Mesenchymal stem cell (in vitro differentiated cells and primary cell): ENCODE results near the gene PYGB.

Experiments used
- DNase-seq: peaks from one replicate; pipeline ENCODE4 v3.0.0-alpha.2; 2013
- H2AFZ ChIP-seq: one replicate; pipeline ENCODE4 v1.6.1; 2013; ENCODE audit warnings: low read depth, mild to moderate bottlenecking, control low read depth, inconsistent platforms, low read length, moderate library complexity
- H2AK5ac ChIP-seq: 2 replicates; pipeline ENCODE4 v1.6.1; 2013; ENCODE audit warnings: low read length, moderate library complexity, mild to moderate bottlenecking, inconsistent platforms; ENCODE audit not compliant: severe bottlenecking
- H2BK120ac ChIP-seq: one replicate; pipeline ENCODE4 v1.6.1; 2013; ENCODE audit warnings: low read depth, mild to moderate bottlenecking, inconsistent platforms, low read length, moderate library complexity
- H2BK12ac ChIP-seq, 2 experiments: one replicate each; pipeline ENCODE4 v1.6.1; 2013; ENCODE audit warnings: inconsistent platforms in 2 of 2, low read length in 2 of 2, mild to moderate bottlenecking in 2 of 2, moderate library complexity in 2 of 2, control low read depth in 1 of 2
- H2BK15ac ChIP-seq: one replicate; pipeline ENCODE4 v1.6.1; 2013; ENCODE audit warnings: mild to moderate bottlenecking, low read depth, inconsistent platforms; ENCODE audit not compliant: poor library complexity, severe bottlenecking
- H2BK5ac ChIP-seq: 2 replicates; pipeline ENCODE4 v1.6.1; 2013; ENCODE audit warnings: low read depth, mild to moderate bottlenecking, low read length, control low read depth, inconsistent platforms; ENCODE audit not compliant: poor library complexity, severe bottlenecking
- H3K14ac ChIP-seq, 2 experiments: one replicate each; pipeline ENCODE4 v1.6.1; 2013; ENCODE audit warnings: inconsistent platforms in 2 of 2, low read length in 2 of 2, control low read depth in 1 of 2, mild to moderate bottlenecking in 1 of 2, moderate library complexity in 1 of 2
- H3K18ac ChIP-seq, 2 experiments: one replicate each; pipeline ENCODE4 v1.6.1; 2013; ENCODE audit warnings: inconsistent platforms in 2 of 2, low read length in 2 of 2, control low read depth in 1 of 2, low read depth in 1 of 2, mild to moderate bottlenecking in 1 of 2
- H3K23ac ChIP-seq, 2 experiments: one replicate each; pipeline ENCODE4 v1.6.1; 2013; ENCODE audit warnings: inconsistent platforms in 2 of 2, low read length in 2 of 2, mild to moderate bottlenecking in 2 of 2, moderate library complexity in 2 of 2, control low read depth in 1 of 2
- H3K27ac ChIP-seq: 2 replicates; pipeline ENCODE4 v1.5.1; 2013; ENCODE audit warnings: mild to moderate bottlenecking, moderate library complexity, low read length, control low read depth, inconsistent platforms; ENCODE audit not compliant: poor library complexity, severe bottlenecking
- H3K27me3 ChIP-seq, 2 experiments: 2 replicates each; pipeline versions ENCODE4 v1.6.1 to v1.7.0; 2013; ENCODE audit warnings: low read length in 2 of 2, mild to moderate bottlenecking in 2 of 2, moderate library complexity in 2 of 2, control low read depth in 1 of 2, inconsistent platforms in 1 of 2; ENCODE audit not compliant: control insufficient read depth in 1 of 2, insufficient read depth in 1 of 2
- H3K36me3 ChIP-seq, 2 experiments: 2 replicates each; pipeline versions ENCODE4 v1.6.1 to v1.7.0; 2013; ENCODE audit warnings: low read length in 2 of 2, control low read depth in 1 of 2, inconsistent platforms in 1 of 2, low read depth in 1 of 2, mild to moderate bottlenecking in 1 of 2; ENCODE audit not compliant: insufficient read depth in 2 of 2, control insufficient read depth in 1 of 2
- H3K4ac ChIP-seq, 2 experiments: one replicate each; pipeline ENCODE4 v1.6.1; 2013; ENCODE audit warnings: inconsistent platforms in 2 of 2, low read length in 2 of 2, mild to moderate bottlenecking in 2 of 2, moderate library complexity in 2 of 2, control low read depth in 1 of 2, low read depth in 1 of 2
- H3K4me1 ChIP-seq: 2 replicates; pipeline ENCODE4 v1.6.1; 2013; ENCODE audit warnings: low read depth, low read length, control low read depth; ENCODE audit not compliant: control insufficient read depth, insufficient read depth
- H3K4me2 ChIP-seq: 2 replicates; pipeline ENCODE4 v1.6.1; 2013; ENCODE audit warnings: low read length, mild to moderate bottlenecking, inconsistent platforms; ENCODE audit not compliant: poor library complexity, severe bottlenecking
- H3K4me3 ChIP-seq, 2 experiments: 2 replicates each; pipeline versions ENCODE4 v1.5.1 to v1.7.0; 2013; ENCODE audit warnings: low read length in 2 of 2, mild to moderate bottlenecking in 2 of 2, control low read depth in 1 of 2, low read depth in 1 of 2; ENCODE audit not compliant: insufficient read depth in 1 of 2
- H3K79me1 ChIP-seq: replicated peaks from 2 replicates; pipeline ENCODE4 v1.6.1; 2013; ENCODE audit warnings: mild to moderate bottlenecking, control low read depth, low read length, inconsistent platforms; ENCODE audit not compliant: poor library complexity, severe bottlenecking
- H3K9ac ChIP-seq: 2 replicates; pipeline ENCODE4 v1.7.0; 2013; ENCODE audit warnings: mild to moderate bottlenecking, low read length, moderate library complexity
- H3K9me3 ChIP-seq: 2 replicates; pipeline ENCODE4 v1.7.0; 2013; ENCODE audit warnings: mild to moderate bottlenecking, low read length; ENCODE audit not compliant: control insufficient read depth
- H4K8ac ChIP-seq: one replicate; pipeline ENCODE4 v1.6.1; 2013; ENCODE audit warnings: inconsistent platforms, mild to moderate bottlenecking, low read length, moderate library complexity
- H4K91ac ChIP-seq: one replicate; pipeline ENCODE4 v1.6.1; 2013; ENCODE audit warnings: mild to moderate bottlenecking, low read length, inconsistent platforms
- WGBS: methylation state at CpG from one replicate; pipeline ENCODE4 v1.1.7; 2013; ENCODE audit warnings: mixed read lengths; 5-methylcytosine and 5-hydroxymethylcytosine counted together

Gene PYGB

GRCh38 chr20:25206063-25206403 is 41.9 kb upstream of the PYGB start:
- Histone ChIP-seq H2BK15ac (no peak overlapping the region), H3K36me3 (peaks cover 12 to 31% of the 10 kb centered on the region in 2 experiments), H3K14ac (no peak overlapping the region)

GRCh38 chr20:25206548-25206947 is 41.3 kb upstream of the PYGB start:
- H3K18ac ChIP-seq: no peak overlapping the region
- H3K4ac ChIP-seq: no peak overlapping the region
- no peak overlapping the region for H4K91ac ChIP-seq
- H3K14ac ChIP-seq: no peak overlapping the region
- H3K79me1 ChIP-seq: peaks cover 23% of the 10 kb centered on the region
- H3K36me3 ChIP-seq: peaks cover 18 to 35% of the 10 kb centered on the region in 2 experiments
- 97% methylated on average over 8 of the region's 8 CpGs for WGBS
- H2AFZ ChIP-seq: no peak overlapping the region
- peaks cover 26% of the 10 kb centered on the region for H3K4me1 ChIP-seq
- H2BK120ac ChIP-seq: no peak overlapping the region
- H3K9me3 ChIP-seq: no peaks in the 10 kb centered on the region
- no peak overlapping the region for H2BK12ac ChIP-seq
- no peak overlapping the region for H2BK15ac ChIP-seq
- H4K8ac ChIP-seq: no peak overlapping the region
- H3K27ac ChIP-seq: no peak overlapping the region
- no peak overlapping the region for H3K4me2 ChIP-seq
- no peak overlapping the region for H3K9ac ChIP-seq
- peak overlapping the region; percentile 92 for H2AK5ac ChIP-seq
- no peak for DNase-seq
- no peak overlapping the region for H3K23ac ChIP-seq
- H2BK5ac ChIP-seq: no peak overlapping the region
- no peak overlapping the region for H3K4me3 ChIP-seq
- no peaks in the 10 kb centered on the region for H3K27me3 ChIP-seq

More at GRCh38 chr20:25206063-25206403, 41.9 kb upstream of the PYGB start:
- Histone ChIP-seq H3K79me1 (peaks cover 23% of the 10 kb centered on the region), H3K9ac (no peak overlapping the region), H3K9me3 (no peaks in the 10 kb centered on the region), H2BK120ac (no peak overlapping the region), H2AK5ac (no peak overlapping the region), H3K4me3 (no peak overlapping the region), H3K4ac (no peak overlapping the region), H3K27ac (no peak overlapping the region), H3K23ac (no peak overlapping the region), H3K4me1 (peaks cover 26% of the 10 kb centered on the region), H4K8ac (peak overlapping the region; percentile 4), H2BK5ac (no peak overlapping the region), H3K4me2 (no peak overlapping the region), H2AFZ (no peak overlapping the region), H3K18ac (no peak overlapping the region), H4K91ac (no peak overlapping the region), H2BK12ac (no peak overlapping the region), H3K27me3 (no peaks in the 10 kb centered on the region)
- no peak for DNase-seq
- WGBS: 97% methylated on average over 9 of the region's 9 CpGs

GRCh38 chr20:25207149-25207959 is 40.5 kb upstream of the PYGB start:
- DNase-seq: no peak
- Histone ChIP-seq H2BK15ac (no peak overlapping the region), H3K14ac (no peak overlapping the region), H3K36me3 (peaks cover 26 to 43% of the 10 kb centered on the region in 2 experiments), H3K23ac (no peak overlapping the region), H4K91ac (no peak overlapping the region), H3K9ac (no peak overlapping the region), H3K4me2 (no peak overlapping the region), H2AFZ (no peak overlapping the region), H2BK12ac (no peak overlapping the region), H3K4me3 (no peak overlapping the region), H3K18ac (no peak overlapping the region), H2BK5ac (no peak overlapping the region), H3K27me3 (no peaks in the 10 kb centered on the region), H2AK5ac (peak overlapping the region; percentile 23), H3K9me3 (no peaks in the 10 kb centered on the region), H3K4ac (no peak overlapping the region), H2BK120ac (no peak overlapping the region), H3K4me1 (peaks cover 26% of the 10 kb centered on the region), H3K79me1 (peaks cover 28% of the 10 kb centered on the region), H3K27ac (peak overlapping the region; percentile 17), H4K8ac (no peak overlapping the region)
- WGBS: 98% methylated on average over 22 of the region's 22 CpGs

GRCh38 chr20:25207960-25208534 is 39.8 kb upstream of the PYGB start:
- Histone ChIP-seq H3K9me3 (no peaks in the 10 kb centered on the region), H2AK5ac (peak overlapping the region; percentile 23), H3K4ac (no peak overlapping the region), H3K18ac (no peak overlapping the region), H2BK15ac (no peak overlapping the region), H3K4me2 (no peak overlapping the region), H3K9ac (no peak overlapping the region), H2BK120ac (no peak overlapping the region), H2BK5ac (no peak overlapping the region), H3K27ac (peak overlapping the region; percentile 17), H4K8ac (no peak overlapping the region), H3K4me3 (no peak overlapping the region), H2AFZ (no peak overlapping the region), H3K27me3 (no peaks in the 10 kb centered on the region), H3K23ac (no peak overlapping the region), H3K79me1 (peaks cover 32% of the 10 kb centered on the region), H2BK12ac (no peak overlapping the region), H3K4me1 (peaks cover 26% of the 10 kb centered on the region), H3K14ac (no peak overlapping the region), H4K91ac (no peak overlapping the region), H3K36me3 (peaks cover 29 to 47% of the 10 kb centered on the region in 2 experiments)
- DNase-seq: no peak
- WGBS: 92% methylated on average over 8 of the region's 9 CpGs
